K562 (cell line): Measurements from ENCODE around the gene PRKAA1. TPM values are rescaled to one million over a fixed set of nuclear protein-coding genes. Genes with fewer than 3 reads are reported as not detected.

Experiments used
- AFF1 ChIP-seq, 2 experiments: fragments of 450-650 bp; IDR thresholded peaks; 2 replicates each; pipeline ENCODE4 v1.6.1; 2018; ENCODE audit warnings: mild to moderate bottlenecking in 2 of 2, low read depth in 1 of 2; ENCODE audit not compliant: partially characterized antibody in 2 of 2
- BRCA1 ChIP-seq, 2 experiments: fragments of 450-650 bp in 1 of 2; sonication (generic) in 1 of 2; formaldehyde crosslinking in 1 of 2; IDR thresholded peaks; 2 replicates each; pipeline versions ENCODE4 v1.5.0 to v1.6.1; 2017 to 2020; ENCODE audit warnings: mild to moderate bottlenecking in 1 of 2, missing genetic modification reagents in 1 of 2
- CBFA2T3 ChIP-seq: fragments of 450-650 bp; IDR thresholded peaks from 2 replicates; pipeline ENCODE4 v1.6.1; 2017
- CHCHD3 ChIP-seq: fragments of 250-450 bp; sonication (Bioruptor Pico); IDR thresholded peaks from 2 replicates; pipeline ENCODE4 v2.1.2; 2022; ENCODE audit warnings: mild to moderate bottlenecking
- CREB1 ChIP-seq, 2 experiments: sonication (generic) in 1 of 2; formaldehyde crosslinking in 1 of 2; IDR thresholded peaks; 2 replicates each; pipeline versions ENCODE4 v1.6.1 to v1.8.0; 2012 to 2022; ENCODE audit warnings: inconsistent platforms in 1 of 2, mild to moderate bottlenecking in 1 of 2, missing genetic modification reagents in 1 of 2, moderate library complexity in 1 of 2
- EHMT2 ChIP-seq: fragments of 450-650 bp; IDR thresholded peaks from 2 replicates; pipeline ENCODE4 v1.6.1; 2018; ENCODE audit warnings: antibody characterized with exemption
- FOXK2 ChIP-seq, 2 experiments: fragments of 450-650 bp; IDR thresholded peaks in 1 of 2; conservative IDR thresholded peaks in 1 of 2; 2 replicates each; pipeline ENCODE4 v1.6.1; 2016; ENCODE audit warnings: low read depth in 2 of 2, mild to moderate bottlenecking in 1 of 2
- KLF13 ChIP-seq: fragments of 450-650 bp; IDR thresholded peaks from 2 replicates; pipeline ENCODE4 v1.6.1; 2016; ENCODE audit warnings: missing genetic modification characterization, low read depth, mild to moderate bottlenecking, missing compliant biosample characterization, moderate library complexity, borderline replicate concordance
- NELFE ChIP-seq: IDR thresholded peaks from 2 replicates; pipeline ENCODE4 v1.6.1; 2011; ENCODE audit warnings: mild to moderate bottlenecking; ENCODE audit not compliant: insufficient read depth, insufficient read length
- NUFIP1 ChIP-seq: fragments of 450-650 bp; IDR thresholded peaks from 2 replicates; pipeline ENCODE4 v1.6.1; 2018; ENCODE audit not compliant: partially characterized antibody
- POLR2B ChIP-seq: fragments of 450-650 bp; IDR thresholded peaks from 2 replicates; pipeline ENCODE4 v1.6.1; 2018; ENCODE audit warnings: low read depth; ENCODE audit not compliant: partially characterized antibody
- PRPF4 ChIP-seq: fragments of 200-400 bp; formaldehyde crosslinking; IDR thresholded peaks from one replicate; pipeline ENCODE4 v1.6.1; 2017; ENCODE audit warnings: low read length, low read depth, mild to moderate bottlenecking; ENCODE audit not compliant: insufficient read depth, poor library complexity, severe bottlenecking
- RAD51 ChIP-seq: fragments of 450-650 bp; IDR thresholded peaks from 2 replicates; pipeline ENCODE4 v1.7.1; 2016; ENCODE audit warnings: low read depth, mild to moderate bottlenecking, borderline replicate concordance
- RBM22 ChIP-seq: fragments of 200-400 bp; formaldehyde crosslinking; IDR thresholded peaks from 2 replicates; pipeline ENCODE4 v1.6.1; 2018; ENCODE audit warnings: low read length, low read depth; ENCODE audit not compliant: poor library complexity, severe bottlenecking
- RFX5 ChIP-seq: IDR thresholded peaks from 2 replicates; pipeline ENCODE4 v1.6.1; 2011; ENCODE audit warnings: low read depth, mild to moderate bottlenecking, improper control_type of control experiment, low read length
- SAP30 ChIP-seq: fragments of 200-600 bp; sonication (generic); IDR thresholded peaks from 2 replicates; pipeline ENCODE4 v1.6.1; 2012; ENCODE audit warnings: borderline replicate concordance, low read depth, mild to moderate bottlenecking, moderate library complexity, low read length, control low read depth, inconsistent platforms; ENCODE audit not compliant: insufficient read depth, poor library complexity, severe bottlenecking
- TRIM24 ChIP-seq, 2 experiments: fragments of 450-650 bp; IDR thresholded peaks; 2 replicates each; pipeline ENCODE4 v1.6.1; 2016
- ZBTB1 ChIP-seq: sonication (generic); formaldehyde crosslinking; IDR thresholded peaks from 2 replicates; pipeline ENCODE4 v1.8.1; 2023; ENCODE audit warnings: missing genetic modification reagents, low read depth, mild to moderate bottlenecking, borderline replicate concordance
- ZEB2 ChIP-seq: fragments of 450-650 bp; IDR thresholded peaks from 2 replicates; pipeline ENCODE4 v1.6.1; 2016
- ZNF197 ChIP-seq: fragments of 200-800 bp; sonication (Bioruptor generic); IDR thresholded peaks from 2 replicates; pipeline ENCODE4 v1.6.1; 2016; ENCODE audit warnings: low read depth, missing genetic modification characterization, missing compliant biosample characterization
- ZNF212 ChIP-seq: fragments of 450-650 bp; formaldehyde crosslinking; IDR thresholded peaks from 2 replicates; pipeline ENCODE4 v1.4.0; 2020; ENCODE audit warnings: mild to moderate bottlenecking
- ZNF316 ChIP-seq: fragments of 450-650 bp; IDR thresholded peaks from 2 replicates; pipeline ENCODE4 v1.6.1; 2016
- ZNF764 ChIP-seq: fragments of 250-450 bp; sonication (Bioruptor Pico); IDR thresholded peaks from 2 replicates; pipeline ENCODE4 v1.4.0; 2020; ENCODE audit warnings: low read depth, mild to moderate bottlenecking, moderate library complexity
- polyA plus RNA-seq, 8 experiments: library from polyadenylated mRNA; depleted of rRNA in 4 of 8; stranded (reverse) in 5 of 8; unstranded in 3 of 8; fragments of >200 nt; fragmentation: Nextera tagmentation in 2 of 8; fragmentation: Illumina TruSeq in 1 of 8; extraction: Ambion mirVana in 2 of 8; extraction: Trizol in 1 of 8; gene quantifications; 2 replicates each; pipeline versions ENCODE4 v1.2.1 to v1.2.3, GENCODE V29; 2011 to 2014; ENCODE audit warnings: inconsistent platforms in 1 of 8, missing spikeins in 1 of 8
- total RNA-seq, 7 experiments: library from RNA; depleted of rRNA in 6 of 7; stranded (reverse); fragments of >200 nt in 6 of 7; fragmentation: Illumina TruSeq in 2 of 7; extraction: Trizol in 2 of 7; gene quantifications; 2 replicates each; pipeline versions ENCODE4 v1.2.1 to v1.2.3, GENCODE V29; 2011 to 2021; ENCODE audit warnings: low replicate concordance in 1 of 7
- TF ChIP-seq, protein P1 (sequence below): sonication (generic); formaldehyde crosslinking; IDR thresholded peaks from 2 replicates; pipeline ENCODE4 v1.8.0; 2022; ENCODE audit warnings: mild to moderate bottlenecking, missing genetic modification reagents
- TF ChIP-seq, protein P2 (sequence below): fragments of 250-450 bp; sonication (Bioruptor Pico); IDR thresholded peaks from 2 replicates; pipeline ENCODE4 v1.4.0; 2020; ENCODE audit warnings: borderline replicate concordance

The PRKAA1 gene
- total and polyA plus RNA-seq, 9 of the 15 experiments (the other 6 are each of a cell fraction or from before 2014, with no cell fraction given): 24.5 to 84.0 (median 51.4) TPM

DNA sequence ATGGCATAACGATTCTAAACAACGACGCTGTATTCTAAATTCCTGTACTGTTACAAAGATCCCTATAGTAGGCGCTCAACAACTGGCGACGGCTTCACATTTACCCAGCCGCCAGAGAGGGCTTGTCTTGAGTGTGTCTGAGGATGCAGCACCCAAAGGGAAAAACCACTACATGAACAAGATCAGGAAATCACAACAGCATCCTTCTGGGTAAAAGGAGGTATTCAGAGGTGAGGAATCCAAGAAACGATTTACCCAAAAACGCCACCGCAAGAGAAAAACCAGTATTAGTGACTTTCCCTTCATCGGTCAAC lies 43.1 kb downstream of the PRKAA1 start (continued):
- TF ChIP-seq ZNF316 (no peak), RAD51 (no peak), RFX5 (no peak), CHCHD3 (CRISPR knock-in tag) (no peak), ZNF764 (no peak), ZBTB1 (CRISPR knock-in tag) (no peak), RBM22 (no peak), NUFIP1 (no peak), ZNF212 (CRISPR knock-in tag) (no peak), CREB1 (IDR thresholded peaks at IDR 0.05) (no peak), CREB1 (CRISPR knock-in tag; IDR thresholded peaks at IDR 0.05) (no peak), KLF13 (tag) (no peak), BRCA1 (IDR thresholded peaks at IDR 0.05) (no peak), BRCA1 (CRISPR knock-in tag; IDR thresholded peaks at IDR 0.05) (no peak), TRIM24 (IDR thresholded peaks at IDR 0.05) (no peak), PRPF4 (no peak), ZEB2 (no peak; the same call in 1 of the 2 replicates), SAP30 (no peak), POLR2B (no peak), ZNF197 (no peak), EHMT2 (no peak), FOXK2 (conservative IDR thresholded peaks at IDR 0.05 in 1 of 2, IDR thresholded peaks at IDR 0.05 in 1 of 2; ENCODE audit: low read depth in 2 of 2) (peak in 1 of 2 experiments; percentile 3; a peak in 2 of 4 replicates), CBFA2T3 (no peak), AFF1 (IDR thresholded peaks at IDR 0.05; ENCODE audit: low read depth in 1 of 2, partially characterized antibody in 2 of 2) (no peak), NELFE (no peak)
- TF ChIP-seq, protein P1, sequence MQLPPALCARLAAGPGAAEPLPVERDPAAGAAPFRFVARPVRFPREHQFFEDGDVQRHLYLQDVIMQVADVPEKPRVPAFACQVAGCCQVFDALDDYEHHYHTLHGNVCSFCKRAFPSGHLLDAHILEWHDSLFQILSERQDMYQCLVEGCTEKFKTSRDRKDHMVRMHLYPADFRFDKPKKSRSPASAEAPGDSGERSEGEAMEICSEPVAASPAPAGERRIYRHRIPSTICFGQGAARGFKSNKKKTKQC (CRISPR knock-in tag): no peak
- TF ChIP-seq, protein P2, sequence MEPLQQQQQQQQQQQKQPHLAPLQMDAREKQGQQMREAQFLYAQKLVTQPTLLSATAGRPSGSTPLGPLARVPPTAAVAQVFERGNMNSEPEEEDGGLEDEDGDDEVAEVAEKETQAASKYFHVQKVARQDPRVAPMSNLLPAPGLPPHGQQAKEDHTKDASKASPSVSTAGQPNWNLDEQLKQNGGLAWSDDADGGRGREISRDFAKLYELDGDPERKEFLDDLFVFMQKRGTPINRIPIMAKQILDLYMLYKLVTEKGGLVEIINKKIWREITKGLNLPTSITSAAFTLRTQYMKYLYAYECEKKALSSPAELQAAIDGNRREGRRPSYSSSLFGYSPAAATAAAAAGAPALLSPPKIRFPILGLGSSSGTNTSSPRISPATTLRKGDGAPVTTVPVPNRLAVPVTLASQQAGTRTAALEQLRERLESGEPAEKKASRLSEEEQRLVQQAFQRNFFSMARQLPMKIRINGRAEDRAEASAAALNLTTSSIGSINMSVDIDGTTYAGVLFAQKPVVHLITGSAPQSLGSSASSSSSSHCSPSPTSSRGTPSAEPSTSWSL: no peak
